ENCODE data around the gene GPS2. TPM values are rescaled to one million over a fixed set of nuclear protein-coding genes. Genes with fewer than 3 reads are reported as not detected.

The GPS2 gene
- total RNA-seq, 1 donor from 2014 or later: 20.5 TPM

- no peak overlapping the region for H2AFZ ChIP-seq (replicated peaks)
- no peak overlapping the region for H3K4me2 ChIP-seq
- H3K79me2 ChIP-seq (ENCODE audit: low read depth): peaks cover 54% of the 10 kb centered on the region
- H3K36me3 ChIP-seq: peaks cover 4% of the 10 kb centered on the region
- no peak overlapping the region for H3K9ac ChIP-seq
- no peak overlapping the region for H3K27ac ChIP-seq
- Mint-ChIP-seq H3K36me3 (peaks cover 33% of the 10 kb centered on the region), H3K27me3 (ENCODE audit: insufficient read depth, low read depth) (peaks cover 12% of the 10 kb centered on the region), H3K4me3 (peak overlapping the region; percentile 89), H3K9me3 (no peaks in the 10 kb centered on the region), H3K4me1 (peaks cover 46% of the 10 kb centered on the region), H3K27ac (no peak overlapping the region)
- peaks cover 12% of the 10 kb centered on the region for H3K4me1 ChIP-seq
- TF ChIP-seq EZH2phosphoT487 (IDR thresholded peaks at IDR 0.05): no peak
- TF ChIP-seq EZH2 (IDR thresholded peaks at IDR 0.05): no peak
- no peak for TF ChIP-seq CTCF (IDR thresholded peaks at IDR 0.05)
- DNase-seq (ENCODE audit: low spot score): no peak
- H3F3A ChIP-seq (ENCODE audit: low read depth): peaks cover 79% of the 10 kb centered on the region
- H3K27me3 ChIP-seq: no peaks in the 10 kb centered on the region
- H4K20me1 ChIP-seq (ENCODE audit: low read depth): peaks cover 59% of the 10 kb centered on the region
- H3K4me3 ChIP-seq: no peak overlapping the region
- H3K9me3 ChIP-seq (ENCODE audit: low read depth): no peaks in the 10 kb centered on the region
Measured at GRCh38 chr17:7313088-7313889, 1.9 kb downstream of the GPS2 start.

- H3K9ac ChIP-seq: no peak overlapping the region
- TF ChIP-seq CTCF (IDR thresholded peaks at IDR 0.05) (no peak), EZH2phosphoT487 (IDR thresholded peaks at IDR 0.05) (no peak), EZH2 (IDR thresholded peaks at IDR 0.05) (no peak)
- no peak overlapping the region for H2AFZ ChIP-seq (replicated peaks)
- H3K27me3 Mint-ChIP-seq (ENCODE audit: insufficient read depth, low read depth): peaks cover 10% of the 10 kb centered on the region
- peaks cover 33% of the 10 kb centered on the region for H3K36me3 Mint-ChIP-seq
- peaks cover 4% of the 10 kb centered on the region for H3K36me3 ChIP-seq
- H3F3A ChIP-seq (ENCODE audit: low read depth): peaks cover 83% of the 10 kb centered on the region
- DNase-seq (ENCODE audit: low spot score): no peak
- no peak overlapping the region for H3K27ac ChIP-seq
- peaks cover 65% of the 10 kb centered on the region for H4K20me1 ChIP-seq (ENCODE audit: low read depth)
- H3K9me3 Mint-ChIP-seq: no peaks in the 10 kb centered on the region
- H3K4me1 Mint-ChIP-seq: peaks cover 46% of the 10 kb centered on the region
- H3K9me3 ChIP-seq (ENCODE audit: low read depth): no peaks in the 10 kb centered on the region
- H3K27ac Mint-ChIP-seq: no peak overlapping the region
- no peaks in the 10 kb centered on the region for H3K27me3 ChIP-seq
- peak overlapping the region; percentile 89 for H3K4me3 Mint-ChIP-seq
- no peak overlapping the region for H3K4me3 ChIP-seq
- peaks cover 61% of the 10 kb centered on the region for H3K79me2 ChIP-seq (ENCODE audit: low read depth)
- no peak overlapping the region for H3K4me2 ChIP-seq
- peaks cover 12% of the 10 kb centered on the region for H3K4me1 ChIP-seq
Measured at GRCh38 chr17:7312432-7313087, 2.6 kb downstream of the GPS2 start.

GRCh38 chr17:7311110-7311705 lies 4.0 kb downstream of the GPS2 start:
- Histone ChIP-seq H3K27me3 (no peaks in the 10 kb centered on the region), H3K9ac (no peak overlapping the region), H4K20me1 (ENCODE audit: low read depth) (peaks cover 65% of the 10 kb centered on the region), H3K4me2 (no peak overlapping the region), H3K4me1 (peaks cover 12% of the 10 kb centered on the region), H3K4me3 (no peak overlapping the region), H3F3A (ENCODE audit: low read depth) (peaks cover 83% of the 10 kb centered on the region), H2AFZ (replicated peaks) (no peak overlapping the region), H3K79me2 (ENCODE audit: low read depth) (peaks cover 63% of the 10 kb centered on the region), H3K27ac (no peak overlapping the region), H3K9me3 (ENCODE audit: low read depth) (no peaks in the 10 kb centered on the region), H3K36me3 (peaks cover 4% of the 10 kb centered on the region)
- Mint-ChIP-seq H3K9me3 (no peaks in the 10 kb centered on the region), H3K4me1 (peaks cover 47% of the 10 kb centered on the region), H3K36me3 (peaks cover 30% of the 10 kb centered on the region), H3K27me3 (ENCODE audit: insufficient read depth, low read depth) (peaks cover 13% of the 10 kb centered on the region), H3K27ac (no peak overlapping the region), H3K4me3 (peak overlapping the region; percentile 78)
- no peak for DNase-seq (ENCODE audit: low spot score)
- TF ChIP-seq EZH2phosphoT487 (IDR thresholded peaks at IDR 0.05) (no peak), CTCF (IDR thresholded peaks at IDR 0.05) (no peak), EZH2 (IDR thresholded peaks at IDR 0.05) (no peak)
